Nucleus accumbens (tissue), 56 donors: ENCODE data around the gene RGMB.
"Not testable (repeated sequence)": the region's sequence is repeated elsewhere in the genome, so short reads cannot be mapped to it uniquely, and the experiment has no call there.

ENCODE experiments used
- DNase-seq, 56 donors: peaks; one replicate each; lab custom pipeline; 2025; lab: John Stamatoyannopoulos, UW

RGMB gene

GRCh38 chr5:98773464-98774191 lies at the start of gene RGMB:
Gene RGMB, plus strand, starts transcription at chr5:98773663. Its CDS starts 408 bp downstream, at chr5:98774071.
- peak; percentile 70 to 99 (median 98) for DNase-seq

- DNase-seq, result no peak
These were observed 47.2 kb upstream of the RGMB start for GRCh38 chr5:98726258-98726657.

GRCh38 chr5:98727686-98728085 lies 45.8 kb upstream of the RGMB start:
- DNase-seq, result no peak

- DNase-seq, result no peak
These were observed 38.8 kb upstream of the RGMB start for GRCh38 chr5:98734646-98735045.

GRCh38 chr5:98735806-98736507 lies 37.5 kb upstream of the RGMB start:
- no peak for DNase-seq

GRCh38 chr5:98736753-98737152 lies 36.7 kb upstream of the RGMB start:
- no peak for DNase-seq

- DNase-seq, result not testable (repeated sequence)
These were observed 36.0 kb upstream of the RGMB start for GRCh38 chr5:98737441-98737840.

GRCh38 chr5:98738481-98739149 lies 34.8 kb upstream of the RGMB start:
- not testable (repeated sequence) for DNase-seq

GRCh38 chr5:98741926-98742325 lies 31.5 kb upstream of the RGMB start:
- DNase-seq, result no peak

GRCh38 chr5:98742396-98743073 lies 30.9 kb upstream of the RGMB start:
- no peak for DNase-seq

- not testable (repeated sequence) for DNase-seq
These were observed 25.2 kb upstream of the RGMB start for GRCh38 chr5:98748259-98748658.

- no peak for DNase-seq
These were observed 24.4 kb upstream of the RGMB start for GRCh38 chr5:98749046-98749445.

GRCh38 chr5:98750693-98751092 lies 22.8 kb upstream of the RGMB start:
- DNase-seq, result no peak

- DNase-seq, result not testable (repeated sequence)
These were observed 21.1 kb upstream of the RGMB start for GRCh38 chr5:98752331-98752730.

- not testable (repeated sequence) for DNase-seq
These were observed 20.7 kb upstream of the RGMB start for GRCh38 chr5:98752801-98753200.

GRCh38 chr5:98753507-98753906 lies 20.0 kb upstream of the RGMB start:
- no peak for DNase-seq

GRCh38 chr5:98755406-98755805 lies 18.1 kb upstream of the RGMB start:
- no peak for DNase-seq

GRCh38 chr5:98757978-98758377 lies 15.5 kb upstream of the RGMB start:
- DNase-seq, result no peak

- DNase-seq, result no peak
These were observed 10.3 kb upstream of the RGMB start for GRCh38 chr5:98763001-98763630.

GRCh38 chr5:98765815-98766214 lies 7.6 kb upstream of the RGMB start:
- DNase-seq, result no peak
